DMS53 treated with DMSO at 0.1 percent for 48 hours (cell line): ENCODE measurements around the gene CTBP2.

ENCODE experiments used
- DNase-seq: peaks from one replicate; lab custom pipeline; 2025; ENCODE audit not compliant: unreplicated experiment; lab: John Stamatoyannopoulos, UW

The CTBP2 gene

DNA sequence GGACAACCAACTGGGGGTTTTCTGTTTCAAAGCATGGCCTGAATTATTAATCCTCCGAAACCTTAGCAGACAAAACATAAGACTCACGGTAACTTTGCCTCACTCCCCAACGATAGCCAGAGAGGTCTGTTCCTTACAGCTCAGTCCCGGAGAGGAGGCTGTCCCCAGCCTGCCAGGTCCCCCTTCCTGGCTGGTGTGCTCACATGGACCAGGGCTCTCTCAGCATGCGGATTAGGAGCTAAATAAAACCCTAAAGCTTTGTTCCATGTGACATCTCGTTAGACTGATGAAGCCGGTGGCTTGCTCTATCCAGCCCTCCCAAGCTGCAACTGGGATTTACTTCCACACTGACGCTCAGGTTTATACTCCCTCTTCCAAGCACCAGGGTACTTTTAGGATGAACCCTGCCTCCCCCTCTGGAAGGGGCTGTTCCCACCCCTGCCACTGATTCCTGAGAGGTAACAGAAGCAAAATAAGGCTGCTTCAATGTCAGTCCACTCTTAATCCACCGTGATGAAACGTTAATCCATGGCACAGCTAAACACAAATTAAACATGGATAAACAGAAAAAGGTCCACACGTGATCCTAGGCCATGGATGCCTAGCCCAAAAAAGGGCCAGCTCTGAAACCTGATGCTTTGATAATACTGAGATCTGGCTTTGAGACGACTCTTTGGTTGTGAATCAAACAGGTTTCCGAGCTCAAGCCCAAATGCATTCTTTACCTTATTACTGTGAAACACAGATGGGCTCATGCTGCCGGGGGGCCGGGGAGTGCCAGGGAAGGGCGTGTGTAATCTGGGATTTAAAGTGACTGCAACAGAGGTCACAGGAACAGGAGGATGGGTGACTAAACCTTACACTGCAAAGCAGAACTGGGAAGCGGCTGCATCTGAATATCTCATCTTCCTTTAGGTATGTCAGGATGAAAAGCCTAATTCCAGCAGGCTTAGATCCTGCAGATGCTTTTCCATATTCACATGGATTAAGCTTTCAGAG, 132.2 kb downstream of the CTBP2 start:
- no peak for DNase-seq

DNA sequence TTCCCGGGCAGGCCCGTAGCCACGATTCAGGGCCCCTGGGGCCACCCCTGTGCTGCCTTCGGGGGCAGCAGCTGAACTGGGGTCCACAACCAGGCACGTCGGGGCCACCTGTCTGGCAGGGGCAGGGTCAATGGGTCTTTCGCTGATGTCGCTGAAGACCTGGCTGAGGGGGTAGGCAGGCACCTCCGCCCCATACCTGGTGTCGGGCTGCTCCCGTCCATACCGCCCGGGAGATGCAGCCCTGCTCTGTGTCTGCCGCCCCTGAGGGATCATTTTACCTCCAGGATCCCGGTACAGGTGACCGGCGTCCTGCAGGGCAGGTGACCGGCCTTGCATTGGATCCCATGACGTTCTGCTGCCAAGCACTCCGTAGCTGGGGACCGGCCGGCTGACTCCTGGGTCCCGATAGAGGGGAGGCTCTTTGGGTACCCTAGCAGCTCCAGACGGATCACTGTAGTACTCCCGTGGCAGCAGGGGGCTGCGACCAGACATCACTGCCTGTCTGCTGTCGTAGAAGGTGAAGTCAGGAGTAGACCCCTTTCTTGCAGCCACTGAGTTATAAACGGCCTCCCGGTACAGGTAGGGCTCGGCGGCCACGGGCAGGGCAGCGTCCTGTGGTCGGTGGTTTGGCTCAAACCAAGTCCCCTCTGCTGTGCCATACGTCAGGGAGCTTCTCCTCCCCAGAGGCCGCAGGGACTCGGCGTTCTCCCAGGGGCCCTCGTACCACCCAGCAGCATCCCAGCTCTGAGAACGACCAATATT, 133.2 kb downstream of the CTBP2 start:
- DNase-seq = no peak

- no peak for DNase-seq
Measured at GRCh38 chr10:125026036-125026931, 134.1 kb downstream of the CTBP2 start.

- DNase-seq = no peak
Measured at GRCh38 chr10:125025341-125025740, 135.0 kb downstream of the CTBP2 start.

DNA sequence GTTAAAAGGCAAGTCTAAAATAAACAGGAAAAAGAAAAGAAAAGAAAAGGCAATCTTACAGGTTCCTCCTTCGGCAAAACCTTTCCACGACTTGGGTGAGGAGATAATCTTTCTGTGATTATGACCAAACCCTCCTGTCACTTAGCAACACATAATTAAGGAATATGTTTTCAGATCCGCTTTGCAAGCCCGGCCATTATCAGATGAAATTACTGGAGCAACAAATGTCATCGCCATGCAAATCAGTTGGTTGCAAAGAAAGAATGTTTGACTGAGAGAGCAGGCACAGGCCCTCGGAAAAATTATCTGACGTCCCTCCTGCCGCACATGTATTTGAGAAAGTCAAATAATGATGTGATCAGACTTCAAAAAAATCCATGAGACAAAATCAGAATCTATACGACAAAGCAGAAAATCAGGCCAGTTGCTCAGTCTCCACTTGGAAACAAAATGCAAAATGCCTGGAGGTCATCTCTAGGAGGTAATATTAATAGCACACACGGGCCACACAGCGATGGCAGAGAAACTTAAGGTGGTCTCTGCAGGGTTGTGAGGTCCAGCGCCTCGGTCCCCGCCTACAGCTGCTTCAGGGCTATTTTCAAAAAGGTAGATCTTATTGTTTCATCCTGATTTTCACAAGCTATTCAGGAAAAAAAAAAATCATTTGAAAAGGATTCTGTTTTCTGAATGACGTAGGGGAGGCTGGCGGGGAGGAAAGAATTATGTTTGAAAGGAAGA, 135.7 kb downstream of the CTBP2 start:
- no peak for DNase-seq

GRCh38 chr10:125023862-125024496, 136.4 kb downstream of the CTBP2 start:
- no peak for DNase-seq

DNA sequence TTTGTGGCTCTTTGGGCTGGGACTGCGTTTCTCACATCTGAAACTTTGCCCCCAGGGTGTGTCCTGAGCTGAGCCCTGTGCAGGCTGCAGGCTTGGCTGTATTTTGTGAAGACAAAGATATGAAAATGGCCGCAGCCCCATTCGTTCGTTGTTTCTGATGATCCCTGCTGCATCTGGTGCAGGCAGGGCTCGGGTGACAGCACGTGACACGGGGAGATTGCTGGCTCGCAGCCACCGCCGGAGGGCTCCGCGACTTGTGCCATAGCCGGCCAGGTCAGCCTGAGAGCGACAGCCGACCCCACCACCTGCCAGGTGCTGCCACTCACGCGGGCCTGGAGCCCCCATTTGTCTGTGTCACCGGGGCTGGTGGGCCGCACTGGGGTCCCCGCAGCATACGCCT, 137.1 kb downstream of the CTBP2 start:
- DNase-seq = no peak

- no peak for DNase-seq
Measured at GRCh38 chr10:125022671-125023070, 137.7 kb downstream of the CTBP2 start.

- DNase-seq = no peak
Measured at GRCh38 chr10:125021686-125022344, 138.5 kb downstream of the CTBP2 start.

DNA sequence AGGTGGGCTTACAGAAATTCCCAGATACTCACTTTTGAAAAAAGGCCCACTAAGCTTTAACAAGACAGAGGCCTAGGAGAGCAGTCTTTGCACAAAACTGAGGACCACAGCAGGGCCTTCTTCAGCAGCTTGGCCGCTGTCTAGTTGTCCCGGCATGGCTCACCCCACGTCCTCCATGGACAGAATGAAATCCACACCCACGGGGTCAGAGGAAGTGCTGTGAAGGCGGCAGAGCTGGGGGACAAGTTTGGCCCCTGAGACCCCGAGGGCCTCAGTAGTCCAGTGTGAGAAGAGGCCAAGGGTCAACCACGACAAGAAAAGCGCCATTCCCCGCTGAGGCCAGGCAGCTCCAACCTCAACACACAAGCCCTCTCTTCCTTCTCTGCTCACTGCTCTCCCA, 139.5 kb downstream of the CTBP2 start:
- DNase-seq = no peak

GRCh38 chr10:125020386-125020785, 140.0 kb downstream of the CTBP2 start:
- no peak for DNase-seq

DNA sequence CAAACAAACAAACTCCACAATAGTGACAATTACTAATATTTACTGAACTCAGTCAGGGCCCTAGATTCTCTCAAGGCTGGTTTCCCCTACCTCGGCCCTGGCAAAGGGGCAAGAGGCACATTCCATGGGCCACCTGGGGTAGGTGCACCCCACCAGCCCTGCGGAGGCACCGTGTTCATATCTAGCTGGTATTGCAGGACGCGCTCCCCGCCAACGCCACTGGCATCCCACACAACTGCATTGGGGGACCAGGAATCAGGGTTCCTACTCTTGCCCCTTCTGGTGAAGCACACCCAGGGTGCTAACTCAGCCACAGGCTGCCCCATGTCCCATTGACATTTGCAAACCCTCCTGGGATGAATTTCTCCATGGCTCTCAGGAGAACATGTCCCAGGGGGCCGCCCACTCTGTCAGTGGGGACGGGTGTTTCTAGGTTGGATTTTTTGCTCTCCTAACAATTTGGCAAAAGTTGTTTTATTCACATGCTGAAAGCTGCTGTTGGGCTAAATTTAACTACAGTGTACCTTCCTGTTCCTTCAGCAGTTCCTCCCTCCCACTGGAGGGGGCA, 141.7 kb downstream of the CTBP2 start:
- DNase-seq = no peak

DNA sequence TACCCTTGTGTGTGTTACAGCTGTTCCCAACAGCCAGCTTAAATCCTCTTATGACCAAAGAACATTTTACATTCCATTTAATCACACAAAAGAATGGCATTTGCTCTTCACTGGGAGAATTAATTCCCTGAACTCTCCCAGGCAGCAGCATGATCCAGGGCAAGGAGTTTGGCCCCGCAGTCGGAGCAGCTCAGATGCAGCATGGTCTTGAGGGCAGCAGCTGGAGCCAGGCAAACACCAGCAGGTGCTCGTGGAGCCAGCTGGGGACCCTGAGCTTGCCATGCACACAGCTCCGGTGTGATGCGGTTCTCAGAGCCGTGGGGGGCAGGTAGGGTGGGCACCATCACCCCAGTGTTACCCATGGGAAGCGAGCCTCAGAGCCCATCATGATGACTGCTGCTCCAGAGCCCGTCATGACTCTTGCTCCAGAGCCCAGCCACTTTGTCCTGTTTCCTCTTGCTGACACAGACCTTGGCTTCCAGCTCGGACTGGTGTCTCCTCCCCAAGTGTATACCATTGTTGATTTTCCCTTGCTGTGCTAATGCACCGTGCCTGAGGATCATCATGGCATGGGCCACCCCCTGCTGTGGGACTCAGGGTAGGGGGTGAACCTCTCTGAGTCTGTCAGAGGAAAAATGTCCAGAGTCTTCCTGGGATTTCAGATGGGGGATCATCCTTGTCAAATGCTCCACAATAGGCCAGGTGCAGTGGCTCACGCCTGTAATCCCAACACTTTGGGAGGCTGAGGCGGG, 142.6 kb downstream of the CTBP2 start:
- DNase-seq = no peak

DNA sequence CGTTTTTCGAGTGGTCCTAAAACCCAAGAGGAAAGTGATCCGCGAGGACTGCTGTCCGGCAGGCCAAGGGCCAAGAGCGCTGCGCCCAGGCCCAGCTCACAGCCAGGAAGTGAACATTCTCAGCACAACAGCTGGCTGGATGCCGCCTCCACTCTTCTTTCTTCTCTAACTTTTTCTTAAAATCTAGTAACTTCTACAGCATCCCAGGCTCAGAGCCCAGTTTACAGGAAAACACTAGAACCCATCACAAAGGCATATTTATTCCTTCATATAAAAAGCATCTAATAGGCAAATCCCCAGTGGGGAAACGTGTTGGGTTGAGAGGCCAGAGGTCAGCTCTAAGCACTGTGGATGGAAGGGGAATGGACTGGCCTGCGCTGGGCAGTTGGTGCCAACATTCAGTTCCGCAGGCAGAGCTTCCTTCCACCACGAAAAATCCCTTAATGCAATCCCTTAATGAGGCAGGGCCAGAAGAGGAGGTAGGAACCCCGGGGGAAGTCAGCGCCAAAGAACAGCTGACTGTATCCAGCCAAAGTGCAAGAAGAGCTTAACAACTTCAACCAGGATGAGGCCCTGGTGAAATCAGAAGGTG, 143.7 kb downstream of the CTBP2 start:
- no peak for DNase-seq

DNA sequence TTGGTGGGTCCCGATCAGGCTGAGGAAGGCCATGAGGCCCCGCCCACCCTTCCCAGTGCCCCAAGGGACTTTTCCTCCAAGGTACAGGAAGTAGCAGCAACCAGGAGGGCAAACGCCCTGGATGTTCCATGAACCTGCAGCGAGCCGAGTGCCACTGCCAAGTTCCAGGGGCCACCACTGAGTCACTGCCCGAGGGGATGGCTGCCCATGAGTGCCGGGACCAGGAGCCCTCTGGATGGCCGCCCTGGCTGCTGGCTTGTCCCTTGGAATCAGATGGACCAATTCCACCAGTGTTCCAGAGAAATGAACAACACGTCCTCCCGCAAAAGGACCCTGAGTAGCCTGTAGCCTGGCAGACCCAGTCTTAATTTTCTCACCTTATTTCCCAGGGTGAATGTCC, 144.2 kb downstream of the CTBP2 start:
- DNase-seq = no peak

- DNase-seq = no peak
Measured at GRCh38 chr10:125015356-125015944, 144.9 kb downstream of the CTBP2 start.

DNA sequence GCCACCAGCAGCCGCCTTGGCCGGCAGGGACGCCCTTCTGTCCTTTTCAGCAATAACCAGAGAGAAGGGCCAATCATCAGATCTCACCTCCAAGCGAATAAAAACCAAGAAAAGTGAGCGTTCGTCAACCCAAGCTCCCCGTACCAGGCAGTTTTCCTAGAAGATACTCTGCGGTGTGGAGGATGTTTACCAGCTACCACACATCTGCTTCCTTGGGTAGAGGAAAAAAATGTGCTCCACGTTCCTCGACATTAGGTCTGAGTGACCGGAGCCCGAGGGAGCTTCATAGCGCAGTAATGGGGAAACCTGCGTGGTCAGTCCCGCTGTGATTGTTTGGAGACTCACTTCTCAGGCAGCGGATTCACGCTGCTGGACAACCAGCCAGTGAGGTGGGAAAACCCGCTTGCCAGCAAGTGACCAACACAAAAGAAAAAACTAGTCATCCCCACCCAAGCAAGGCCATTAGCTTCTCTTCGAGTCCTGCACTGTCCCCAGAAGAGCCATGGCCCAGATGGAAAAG, 145.5 kb downstream of the CTBP2 start:
- DNase-seq = no peak
